ENCODE measurements around the gene CXCL14. TPM values are rescaled to one million over a fixed set of nuclear protein-coding genes. Genes with fewer than 3 reads are reported as not detected.

The CXCL14 gene
- total RNA-seq, 1 experiment from 2014 or later: not detected

GRCh38 chr5:135565266-135565665 lies 13.5 kb downstream of the CXCL14 start:
- no peak overlapping the region for H3K27ac Mint-ChIP-seq (ENCODE audit: unreplicated experiment)
- CTCF ChIA-PET: interaction anchor here (0.5 to 4.5 kb wide), 13 partner anchors 10 to 325 kb away, joined by 3 to 82 read pairs (median 11); partner anchors contain the start of gene SLC25A48

GRCh38 chr5:135564331-135564730 lies 14.5 kb downstream of the CXCL14 start:
- no peak for TF ChIP-seq CTCF (IDR thresholded peaks at IDR 0.05; ENCODE audit: insufficient read depth in 1 of 2, low read depth in 1 of 2, low read length in 1 of 2, severe bottlenecking in 1 of 2, unreplicated experiment in 1 of 2)
- H3K27ac Mint-ChIP-seq (ENCODE audit: unreplicated experiment): no peak overlapping the region
- ChIA-PET POLR2A (no interaction called here), CTCF (interaction anchor here (1.9 to 4.1 kb wide), 2 partner anchors 98 to 102 kb away, joined by 5 to 55 read pairs; no protein-coding TSS in a partner anchor)
- no peak overlapping the region for H3K4me3 Mint-ChIP-seq (ENCODE audit: unreplicated experiment)
- peaks cover 2% of the 10 kb centered on the region for H3K27me3 Mint-ChIP-seq (ENCODE audit: insufficient read depth, unreplicated experiment)
- Histone ChIP-seq H3K4me1 (no peaks in the 10 kb centered on the region; the same call in 1 of the 2 replicates), H3K27me3 (replicated peaks; ENCODE audit: control insufficient read depth, insufficient read depth, low read length) (no peaks in the 10 kb centered on the region), H3K4me3 (ENCODE audit: low read depth, low read length) (no peak overlapping the region), H3K36me3 (ENCODE audit: control insufficient read depth, insufficient read depth, low read length) (no peaks in the 10 kb centered on the region), H3K9me3 (no peaks in the 10 kb centered on the region)
- no peaks in the 10 kb centered on the region for H3K9me3 Mint-ChIP-seq (ENCODE audit: unreplicated experiment)
- intact Hi-C loops (cut with micrococcal nuclease; ENCODE audit: unreplicated experiment): no loop called here
- peaks cover 5% of the 10 kb centered on the region for H3K36me3 Mint-ChIP-seq (ENCODE audit: insufficient read depth, unreplicated experiment)
- H3K4me1 Mint-ChIP-seq (ENCODE audit: low read depth, unreplicated experiment): peaks cover 9% of the 10 kb centered on the region
- no TSS peak for BruUV-seq (replicated peaks)
- DNase-seq: no peak

More at GRCh38 chr5:135565266-135565665, 13.5 kb downstream of the CXCL14 start:
- DNase-seq: no peak
- intact Hi-C loops (cut with micrococcal nuclease; ENCODE audit: unreplicated experiment): no loop called here
- POLR2A ChIA-PET: no interaction called here
- Histone ChIP-seq H3K4me3 (ENCODE audit: low read depth, low read length) (no peak overlapping the region), H3K4me1 (no peaks in the 10 kb centered on the region; the same call in 1 of the 2 replicates), H3K36me3 (ENCODE audit: control insufficient read depth, insufficient read depth, low read length) (no peaks in the 10 kb centered on the region), H3K9me3 (no peaks in the 10 kb centered on the region), H3K27me3 (replicated peaks; ENCODE audit: control insufficient read depth, insufficient read depth, low read length) (no peaks in the 10 kb centered on the region)
- BruUV-seq (replicated peaks): no TSS peak
- H3K27me3 Mint-ChIP-seq (ENCODE audit: insufficient read depth, unreplicated experiment): peaks cover 2% of the 10 kb centered on the region
- H3K4me1 Mint-ChIP-seq (ENCODE audit: low read depth, unreplicated experiment): peaks cover 7% of the 10 kb centered on the region
- peaks cover 5% of the 10 kb centered on the region for H3K36me3 Mint-ChIP-seq (ENCODE audit: insufficient read depth, unreplicated experiment)
- H3K4me3 Mint-ChIP-seq (ENCODE audit: unreplicated experiment): no peak overlapping the region
- no peaks in the 10 kb centered on the region for H3K9me3 Mint-ChIP-seq (ENCODE audit: unreplicated experiment)
- no peak for TF ChIP-seq CTCF (IDR thresholded peaks at IDR 0.05; ENCODE audit: insufficient read depth in 1 of 2, low read depth in 1 of 2, low read length in 1 of 2, severe bottlenecking in 1 of 2, unreplicated experiment in 1 of 2)

GRCh38 chr5:135561266-135561665 lies 17.5 kb downstream of the CXCL14 start:
- no peaks in the 10 kb centered on the region for H3K27me3 ChIP-seq (replicated peaks; ENCODE audit: control insufficient read depth, insufficient read depth, low read length)
- no peaks in the 10 kb centered on the region for H3K9me3 ChIP-seq
- intact Hi-C loops (cut with micrococcal nuclease; ENCODE audit: unreplicated experiment): loop anchor here (1.0 kb wide), 1 partner anchor 269 kb away; no protein-coding TSS in a partner anchor
- H3K4me1 ChIP-seq: no peaks in the 10 kb centered on the region; the same call in 1 of the 2 replicates
- POLR2A ChIA-PET: no interaction called here
- H3K36me3 Mint-ChIP-seq (ENCODE audit: insufficient read depth, unreplicated experiment): peaks cover 5% of the 10 kb centered on the region
- H3K9me3 Mint-ChIP-seq (ENCODE audit: unreplicated experiment): no peaks in the 10 kb centered on the region
- no peak overlapping the region for H3K4me3 ChIP-seq (ENCODE audit: low read depth, low read length)
- no peak overlapping the region for H3K27ac Mint-ChIP-seq (ENCODE audit: unreplicated experiment)
- no peak for TF ChIP-seq CTCF (IDR thresholded peaks at IDR 0.05; ENCODE audit: insufficient read depth in 1 of 2, low read depth in 1 of 2, low read length in 1 of 2, severe bottlenecking in 1 of 2, unreplicated experiment in 1 of 2)
- peaks cover 2% of the 10 kb centered on the region for H3K27me3 Mint-ChIP-seq (ENCODE audit: insufficient read depth, unreplicated experiment)
- BruUV-seq (replicated peaks): no TSS peak
- H3K4me3 Mint-ChIP-seq (ENCODE audit: unreplicated experiment): no peak overlapping the region
- H3K36me3 ChIP-seq (ENCODE audit: control insufficient read depth, insufficient read depth, low read length): no peaks in the 10 kb centered on the region
- DNase-seq: no peak
- CTCF ChIA-PET: interaction anchor here (0.6 to 1.7 kb wide), 22 partner anchors 8 to 313 kb away, joined by 3 to 28 read pairs (median 5); partner anchors contain the start of genes DCANP1 and SLC25A48
- H3K4me1 Mint-ChIP-seq (ENCODE audit: low read depth, unreplicated experiment): peaks cover 12% of the 10 kb centered on the region
